HG02852 (cell line): ENCODE results near the gene ADGRA1.

ENCODE experiments used
- ATAC-seq: cut with Tn5 transposase; IDR thresholded peaks from one replicate; pipeline ENCODE4 v1.9.1; 2021; ENCODE audit warnings: mild to moderate bottlenecking, moderate library complexity; ENCODE audit not compliant: unreplicated experiment

ADGRA1 gene

DNA sequence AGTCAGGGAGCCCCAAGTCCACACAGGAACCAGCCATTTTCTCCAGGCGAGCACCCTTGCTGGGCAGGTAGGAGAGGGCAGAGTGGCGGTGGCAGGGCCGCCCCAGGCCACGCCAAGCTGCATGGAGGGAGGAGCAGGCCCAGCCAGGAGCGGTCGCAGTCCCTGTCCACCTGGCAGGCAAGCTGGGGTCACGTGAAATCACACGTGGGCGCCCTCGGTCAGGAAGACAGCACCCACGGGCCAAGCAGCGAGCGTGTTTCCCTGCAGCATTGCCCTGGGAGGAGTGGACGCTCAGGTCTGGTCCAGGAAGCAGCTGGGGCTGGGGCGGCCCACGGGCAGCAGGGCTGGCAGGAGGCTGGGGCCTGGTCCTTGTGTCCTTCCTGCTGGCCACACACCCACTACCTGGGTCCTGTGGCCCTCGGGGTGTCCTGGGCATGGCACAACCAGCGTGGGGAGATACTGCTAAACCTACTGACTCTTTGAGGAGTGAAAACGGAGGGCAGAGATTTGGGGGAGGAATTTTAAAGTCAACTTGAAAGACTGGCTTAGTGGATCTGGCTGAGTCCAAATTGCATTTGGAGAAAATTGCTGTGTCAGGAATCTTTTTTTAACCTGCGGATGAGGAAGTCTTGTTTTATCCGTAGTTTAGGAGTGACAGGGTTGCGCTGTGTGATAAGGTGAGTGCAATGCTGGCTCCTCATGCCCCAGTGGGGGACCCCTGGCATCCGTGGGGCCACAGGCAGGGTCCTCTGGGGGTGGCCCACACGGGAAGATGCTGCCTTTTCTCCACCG is 12.2 kb upstream of the ADGRA1 start:
- ATAC-seq, result no peak

GRCh38 chr10:133076274-133077038 is 11.3 kb upstream of the ADGRA1 start:
- no peak for ATAC-seq

DNA sequence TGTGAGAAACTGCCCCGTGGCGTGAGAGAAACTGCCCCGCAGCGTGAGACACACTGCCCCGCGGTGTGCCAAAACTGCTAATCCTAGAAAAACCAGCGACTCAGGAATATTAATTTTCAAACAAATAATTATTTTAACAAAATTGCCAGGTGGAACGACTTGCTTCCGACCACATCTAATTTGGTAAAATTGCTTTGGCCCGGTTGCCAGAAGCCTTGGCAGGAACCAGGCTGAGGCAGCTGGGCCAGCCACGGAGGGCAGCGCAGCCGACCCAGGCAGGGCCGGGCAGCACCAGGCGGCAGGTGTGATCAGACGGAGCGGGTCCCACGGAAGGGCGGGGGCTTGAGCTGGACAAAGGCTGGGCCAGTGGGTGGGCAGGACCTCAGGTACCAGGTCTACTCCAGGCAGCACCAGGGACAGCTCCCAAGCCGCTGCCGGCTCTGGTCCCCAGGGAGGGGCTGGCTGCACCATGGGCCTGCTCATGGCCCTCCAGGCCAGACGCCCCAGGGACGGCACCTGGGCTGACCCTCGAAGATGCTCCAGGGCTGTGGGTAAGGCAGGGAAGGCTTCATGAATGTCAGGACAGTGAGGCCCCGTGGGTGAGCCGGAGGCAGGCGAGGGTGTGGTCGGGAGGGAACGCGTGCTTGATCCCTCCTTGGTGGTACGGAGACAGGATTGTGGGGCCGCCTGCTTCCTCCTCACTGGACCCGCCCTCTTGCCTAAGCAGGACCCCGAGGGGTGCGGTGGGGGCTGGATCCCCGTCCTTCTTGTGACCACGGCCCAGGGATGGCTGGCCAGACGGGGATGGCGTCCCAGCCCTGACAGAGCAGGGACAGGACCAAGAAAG is 7.7 kb upstream of the ADGRA1 start:
- ATAC-seq, result no peak

DNA sequence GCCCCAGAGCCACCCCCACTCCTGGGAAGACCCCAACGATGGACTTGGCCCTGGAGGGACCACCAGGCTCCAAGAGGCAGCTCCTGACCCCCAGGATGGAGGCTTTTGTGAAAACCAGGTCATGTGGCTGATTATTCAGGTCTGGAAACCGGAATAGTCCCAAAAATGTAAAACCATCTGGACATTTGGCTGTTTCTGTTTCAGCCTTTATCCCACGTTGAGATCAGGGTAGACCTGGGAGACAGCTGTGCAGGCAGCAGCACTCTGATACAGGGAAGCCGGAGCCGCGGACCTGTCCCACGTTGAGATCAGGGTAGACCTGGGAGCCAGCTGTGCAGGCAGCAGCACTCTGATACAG is 7.1 kb upstream of the ADGRA1 start:
- no peak for ATAC-seq

- ATAC-seq, result no peak
Observed at GRCh38 chr10:133081636-133082035, 6.1 kb upstream of the ADGRA1 start.

GRCh38 chr10:133082685-133083421 is 4.9 kb upstream of the ADGRA1 start:
- ATAC-seq, result no peak

GRCh38 chr10:133083422-133084100 is 4.2 kb upstream of the ADGRA1 start:
- no peak for ATAC-seq

GRCh38 chr10:133084491-133084890 is 3.2 kb upstream of the ADGRA1 start:
- ATAC-seq, result no peak

- no peak for ATAC-seq
Observed at GRCh38 chr10:133085251-133086125, 2.2 kb upstream of the ADGRA1 start.

GRCh38 chr10:133086247-133086646 is 1.5 kb upstream of the ADGRA1 start:
- no peak for ATAC-seq

DNA sequence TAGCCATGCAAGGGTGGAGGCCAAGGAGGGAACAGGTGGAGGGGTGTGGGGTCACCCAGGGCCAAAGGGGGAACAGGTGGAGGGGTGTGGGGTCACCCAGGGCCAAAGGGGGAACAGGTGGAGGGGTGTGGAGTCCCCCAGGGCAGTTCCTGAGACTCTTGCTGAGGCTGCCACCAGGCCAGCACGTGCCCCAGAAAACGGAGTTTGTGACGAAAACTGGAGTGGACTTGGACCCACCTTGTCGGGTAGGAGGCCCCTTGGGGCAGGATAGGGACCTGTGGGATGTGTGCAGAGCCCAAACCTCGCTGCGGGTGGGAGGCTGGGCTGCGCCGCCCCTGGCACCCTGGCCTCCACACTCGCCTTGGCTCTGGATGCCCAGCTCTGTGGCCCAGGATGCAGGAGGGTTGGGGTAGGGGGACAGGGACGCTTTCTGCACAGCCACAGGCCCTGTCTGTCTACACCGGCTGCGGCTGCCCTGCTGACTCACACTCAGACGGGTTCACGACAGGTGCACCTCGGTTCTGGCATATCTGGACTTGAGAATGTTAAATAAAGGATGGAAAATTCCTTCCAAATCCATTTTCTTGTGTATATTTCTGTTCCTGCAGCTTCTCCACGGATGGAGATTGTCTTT is 562 bp upstream of the ADGRA1 start:
- no peak for ATAC-seq

GRCh38 chr10:133088179-133088955 is 643 bp downstream of the ADGRA1 start:
- no peak for ATAC-seq

- no peak for ATAC-seq
Observed at GRCh38 chr10:133088956-133089800, 1.5 kb downstream of the ADGRA1 start.

- no peak for ATAC-seq
Observed at GRCh38 chr10:133090101-133090500, 2.4 kb downstream of the ADGRA1 start.

- ATAC-seq, result no peak
Observed at GRCh38 chr10:133090654-133091053, 2.9 kb downstream of the ADGRA1 start.

GRCh38 chr10:133091316-133091715 is 3.6 kb downstream of the ADGRA1 start:
- ATAC-seq, result no peak

GRCh38 chr10:133093291-133093690 is 5.6 kb downstream of the ADGRA1 start:
- ATAC-seq, result no peak
